Stimulated activated CD8-positive, alpha-beta memory T cell treated with anti-CD3 and anti-CD28 coated beads, Interleukin-12 subunit alpha, Interleukin-12 subunit beta, amount 100 ng/mL, for 4 hours (primary cell): ENCODE data around the gene KRT40.

ENCODE experiments used
- DNase-seq: peaks from one replicate; pipeline ENCODE4 v3.0.0-alpha.2; 2020; ENCODE audit warnings: low read depth

The KRT40 gene

DNA sequence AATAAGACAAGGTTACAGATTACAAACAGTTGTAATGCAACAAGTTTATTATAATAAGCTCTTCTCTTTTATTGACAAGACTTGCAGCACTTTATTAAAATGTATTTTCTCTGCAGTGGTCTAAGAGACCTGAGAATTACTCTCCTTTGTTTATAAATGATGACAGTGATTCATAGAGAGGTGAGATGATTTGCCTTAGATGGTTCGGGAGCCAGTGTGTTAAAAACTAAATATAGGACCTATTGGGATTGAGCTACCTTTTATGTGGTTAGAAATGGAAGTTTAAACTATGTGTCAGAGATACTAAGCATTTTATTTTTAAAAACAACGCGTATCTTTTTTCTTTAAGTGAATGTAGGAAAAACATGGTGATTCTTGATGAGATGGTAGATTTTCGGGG is 12.7 kb upstream of the KRT40 start:
- no peak for DNase-seq

DNA sequence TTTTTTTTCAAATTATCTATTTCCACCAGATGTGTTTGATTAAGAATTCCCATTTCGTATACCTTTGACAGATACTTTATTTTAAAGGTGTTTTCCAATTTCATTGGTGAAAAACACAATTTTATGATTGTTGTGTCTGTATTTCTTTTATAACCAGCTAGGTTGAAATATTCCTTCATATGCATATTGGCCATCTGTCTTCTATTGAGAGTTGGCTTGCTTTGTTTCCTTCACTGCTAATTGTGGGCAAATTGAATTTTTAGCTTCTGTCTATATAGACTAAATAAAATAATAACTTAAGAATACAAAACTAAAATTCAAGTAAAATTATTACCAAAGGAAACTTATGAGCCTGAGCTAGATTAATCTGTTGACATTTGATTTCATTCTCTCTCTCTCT is 11.0 kb upstream of the KRT40 start:
- no peak for DNase-seq

DNA sequence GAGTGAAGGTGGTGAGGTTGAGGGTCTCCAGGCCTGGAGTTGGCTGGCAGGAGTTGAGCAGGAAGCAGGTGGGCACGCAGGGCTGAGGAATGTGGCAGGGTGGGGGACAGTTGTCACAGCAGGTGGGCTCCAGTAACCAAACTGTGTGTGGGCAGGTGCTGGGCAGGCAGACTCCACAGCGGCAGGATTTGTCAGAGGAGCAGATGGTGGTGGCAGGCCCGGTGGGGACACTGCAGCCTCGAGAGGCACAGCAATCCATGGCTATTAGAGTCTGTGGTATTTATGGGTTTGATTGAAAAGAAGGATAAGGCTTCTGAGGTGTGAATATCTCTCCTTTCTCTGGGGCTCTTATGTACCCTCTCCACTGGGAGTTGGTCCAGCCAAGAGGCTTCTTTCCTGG is 9.7 kb upstream of the KRT40 start, which contains the start of gene KRTAP3-3:
Gene KRTAP3-3 (minus strand): TSS at position 326 of the 400 bp plus-strand sequence. CDS start 67 bp downstream, at position 259.
- DNase-seq = no peak

DNA sequence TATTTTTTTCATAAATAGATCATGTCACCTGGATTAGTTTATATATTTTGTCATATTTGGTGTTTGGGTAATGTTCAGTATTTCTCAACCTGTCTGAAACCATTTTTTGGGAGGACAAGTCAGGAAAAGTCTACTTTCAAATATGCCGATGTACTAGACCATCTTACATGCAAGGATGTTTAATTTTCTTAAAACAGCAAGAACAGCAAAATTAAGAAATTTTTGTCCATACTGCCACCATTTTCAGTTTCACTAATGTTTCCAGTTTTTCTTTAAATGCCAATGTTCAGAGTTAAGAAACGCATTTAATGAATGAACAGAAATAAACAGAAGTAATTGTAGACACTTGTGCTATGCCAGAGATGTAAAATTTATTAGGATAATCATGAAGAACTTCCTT is 9.0 kb upstream of the KRT40 start:
- DNase-seq = no peak

DNA sequence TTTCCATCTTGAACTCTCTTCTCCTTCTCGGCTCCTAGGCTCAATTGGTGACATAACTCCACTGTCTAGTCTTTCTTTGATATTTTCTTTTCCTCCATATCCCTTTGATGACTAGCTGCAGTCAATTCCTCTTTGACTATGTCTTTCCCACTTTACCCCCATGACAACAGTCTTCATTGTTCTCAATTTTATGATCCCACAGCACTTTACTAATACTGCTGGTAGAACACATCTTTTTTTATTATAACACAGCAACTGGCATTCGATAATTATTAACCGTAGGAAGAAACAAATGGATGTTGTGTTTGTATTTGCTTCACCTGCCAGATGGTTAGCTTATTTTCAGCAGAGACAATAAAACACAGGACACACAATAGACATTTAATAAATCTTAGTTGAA is 8.5 kb upstream of the KRT40 start:
- no peak for DNase-seq

DNA sequence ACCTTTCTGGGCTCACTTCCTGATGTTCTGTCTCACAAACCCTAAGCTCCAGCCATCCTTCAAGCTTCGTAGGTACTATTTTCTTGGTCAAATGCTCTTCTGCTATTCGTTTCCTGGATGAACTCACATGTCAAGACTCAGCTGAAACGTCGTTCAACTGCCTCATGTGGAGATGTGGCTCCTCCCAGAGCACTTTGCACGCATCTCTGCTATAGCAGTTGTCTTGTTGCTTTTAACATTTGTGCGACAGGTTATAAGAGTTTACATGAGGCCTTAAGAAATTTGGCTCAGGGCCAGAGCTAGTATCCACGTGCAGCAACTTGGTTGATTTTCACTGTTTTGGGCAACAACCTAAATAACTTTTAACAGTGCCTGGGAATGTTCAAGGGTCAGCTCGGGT is 2.8 kb upstream of the KRT40 start:
- no peak for DNase-seq

DNA sequence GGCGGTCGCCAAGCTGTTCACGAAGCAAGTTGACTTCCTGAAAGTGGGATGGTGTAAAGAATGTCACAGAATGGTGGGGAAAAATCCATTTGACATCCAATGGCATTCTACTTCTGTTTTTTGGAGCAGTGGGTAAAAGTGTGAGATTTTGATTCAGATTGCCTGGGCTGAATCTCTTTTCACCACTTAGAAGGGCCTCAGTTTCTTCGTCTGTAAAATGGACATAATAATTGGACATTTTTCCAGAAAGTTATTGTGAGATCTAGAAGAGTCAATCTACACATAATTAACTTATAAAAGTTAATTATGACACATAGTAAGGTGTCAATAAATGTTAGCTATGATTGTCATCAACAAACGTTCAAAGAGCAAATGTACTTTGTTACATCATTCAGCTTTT is 3.0 kb downstream of the KRT40 start:
- no peak for DNase-seq

DNA sequence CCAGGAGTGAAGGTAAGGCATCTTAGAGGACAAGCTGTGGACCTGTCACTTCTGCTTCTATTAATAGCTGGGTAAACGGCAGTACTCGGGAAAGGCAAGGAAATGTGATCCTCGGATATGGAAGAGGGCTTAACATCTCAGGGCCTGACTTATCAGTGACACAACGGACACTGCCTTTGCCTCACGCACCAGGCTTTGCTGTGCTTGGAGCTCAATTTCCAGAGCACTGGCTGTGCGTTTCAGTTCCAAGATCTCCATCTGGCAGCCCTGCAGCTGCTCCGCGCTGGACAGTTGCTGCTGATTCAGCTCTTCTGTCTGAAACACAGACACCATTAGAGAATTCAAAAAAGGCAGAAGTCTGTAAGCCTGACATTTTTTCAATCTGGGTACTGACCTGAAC is 3.5 kb downstream of the KRT40 start:
- DNase-seq = no peak

DNA sequence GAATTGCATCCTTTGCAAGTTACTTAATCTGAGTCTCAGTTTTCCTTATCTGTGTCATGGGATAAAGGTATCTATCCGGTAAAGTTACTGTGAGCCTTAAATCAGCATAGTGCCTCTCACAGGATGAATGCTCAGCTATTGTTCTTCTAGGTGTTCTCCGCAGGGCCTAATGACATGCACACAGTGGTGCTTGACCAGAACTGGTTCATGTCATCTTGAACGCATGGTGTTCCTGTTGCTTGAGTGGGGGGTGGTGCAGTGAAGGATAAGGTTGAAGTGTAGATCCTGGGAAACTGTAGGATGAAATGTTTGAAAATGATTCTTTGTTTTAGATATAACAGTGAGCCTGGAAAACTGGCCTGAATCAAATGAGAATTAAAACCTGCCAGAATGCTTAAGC is 4.0 kb downstream of the KRT40 start:
- DNase-seq = no peak

DNA sequence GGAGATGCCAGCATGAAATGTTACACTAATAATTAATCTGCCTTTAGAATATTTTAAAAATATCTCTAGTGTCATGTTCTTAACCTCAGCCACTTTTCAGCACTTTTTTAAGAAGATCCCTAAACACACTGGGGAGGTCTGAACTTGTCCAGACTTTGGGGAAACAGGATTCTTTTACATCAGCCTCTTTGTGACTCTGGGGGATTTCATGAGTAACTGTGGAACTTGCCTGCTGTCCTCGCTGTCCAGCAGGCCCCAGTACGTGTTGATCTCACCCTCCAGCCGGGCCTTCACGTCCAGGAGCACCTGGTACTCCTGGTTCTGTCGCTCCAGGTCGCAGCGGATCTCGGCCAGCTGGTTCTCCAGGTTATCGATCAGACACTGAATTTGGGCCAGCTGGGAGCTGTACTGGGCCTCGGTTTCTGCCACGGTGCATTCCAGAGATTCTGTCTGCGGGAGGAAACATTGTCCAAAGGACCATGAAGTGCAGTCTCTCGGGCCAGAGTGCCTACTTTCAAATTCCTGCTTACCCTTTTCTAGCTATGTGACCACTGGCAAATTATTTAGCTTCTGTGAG is 5.5 kb downstream of the KRT40 start:
- no peak for DNase-seq

DNA sequence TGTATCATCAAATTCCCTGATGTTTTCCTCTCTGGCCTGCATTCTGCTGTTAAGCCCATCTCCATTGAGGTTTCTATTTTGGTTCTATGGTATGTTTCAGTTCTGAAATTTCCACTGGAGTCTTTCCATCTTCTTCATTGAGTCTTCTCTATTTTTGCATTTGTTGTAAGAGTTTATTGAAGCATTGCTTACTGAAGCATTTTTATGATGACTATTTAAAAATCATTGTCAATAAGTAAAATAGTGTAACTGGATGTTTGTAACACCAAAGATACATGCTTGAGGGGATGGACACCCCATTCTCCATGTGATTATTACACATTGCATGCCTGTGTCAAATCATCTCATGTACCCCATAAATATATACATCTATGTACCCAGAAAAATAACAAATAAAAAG is 8.6 kb downstream of the KRT40 start:
- no peak for DNase-seq

DNA sequence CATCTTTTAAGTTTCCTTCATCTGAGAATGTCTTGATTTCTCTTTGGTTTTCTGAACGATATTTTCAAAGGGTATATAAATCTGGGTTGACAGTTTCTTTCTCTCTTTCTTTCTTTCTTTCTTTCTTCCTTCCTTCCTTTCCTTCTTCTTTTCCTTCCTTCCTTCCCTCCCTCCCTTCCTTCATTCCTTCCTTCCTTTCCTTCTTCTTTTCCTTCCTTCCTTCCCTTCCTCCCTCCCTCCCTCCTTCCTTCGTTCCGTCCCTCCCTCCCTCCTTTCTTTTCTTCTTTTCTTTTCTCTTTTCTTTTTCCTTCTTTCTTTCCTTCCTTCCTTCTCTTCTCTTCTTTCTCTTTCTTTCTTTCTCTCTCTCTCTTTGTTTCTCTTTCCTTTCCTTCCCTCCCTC is 9.8 kb downstream of the KRT40 start:
- no peak for DNase-seq

DNA sequence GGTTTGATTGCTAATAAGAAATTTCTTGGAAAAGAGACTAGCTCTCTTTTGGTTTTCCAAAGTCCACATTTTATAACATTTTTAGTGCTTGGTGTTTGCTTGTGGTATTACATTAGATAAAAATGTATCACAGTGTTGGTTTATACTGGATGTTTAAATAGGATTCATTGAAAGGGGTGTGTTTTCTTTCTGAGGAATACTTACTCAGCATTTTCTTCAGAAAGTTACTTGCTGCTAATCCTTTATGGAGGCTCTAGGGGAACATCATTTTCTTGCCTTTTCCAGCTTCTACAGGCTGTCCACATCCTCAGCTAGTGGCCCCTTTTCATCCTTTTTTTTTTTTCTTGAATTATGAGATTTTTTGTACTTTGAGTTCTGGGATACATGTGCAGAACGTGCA is 16.5 kb downstream of the KRT40 start:
- DNase-seq = no peak

DNA sequence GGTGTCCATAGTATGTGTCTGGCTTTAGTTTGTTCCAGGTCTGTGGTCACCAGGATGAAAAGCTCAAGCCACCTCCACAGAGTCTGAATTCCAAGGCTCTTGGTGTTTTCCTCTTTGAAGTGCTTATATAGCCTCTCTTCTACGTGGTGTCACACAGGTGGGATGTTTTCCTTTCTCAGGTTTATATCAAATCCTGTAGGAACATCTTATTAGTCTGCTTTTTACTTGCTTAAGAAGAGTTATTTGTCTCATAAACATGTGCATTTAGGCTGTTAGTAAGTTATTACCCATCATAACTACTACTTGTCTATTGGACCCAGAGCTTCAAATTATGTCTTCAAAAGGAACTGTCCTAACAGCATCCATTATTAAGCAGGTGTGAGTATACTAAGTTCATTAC is 17.3 kb downstream of the KRT40 start, which contains the start of gene KRT39:
Gene KRT39 (minus strand): TSS at position 101 of the 400 bp plus-strand sequence. CDS start 92 bp downstream, at position 9.
- DNase-seq = no peak

DNA sequence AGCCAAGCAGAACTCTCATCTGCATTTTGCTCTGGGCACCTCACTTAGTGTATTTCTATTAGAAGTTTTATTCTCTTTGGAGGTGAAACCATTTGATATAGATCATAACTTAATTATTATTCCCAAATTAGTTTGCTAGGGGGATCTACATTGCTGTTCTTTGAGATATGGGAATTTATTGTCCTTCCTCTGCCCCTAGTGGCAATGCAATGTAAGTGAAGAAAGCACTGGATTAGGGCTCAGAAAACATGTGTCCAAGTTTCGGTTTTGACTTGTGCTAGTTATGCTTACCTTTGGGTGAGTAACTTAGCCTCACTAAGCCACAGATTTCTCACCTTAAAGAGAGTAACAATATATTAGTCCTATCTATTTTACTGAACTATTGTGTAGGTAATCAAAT is 20.3 kb downstream of the KRT40 start:
- DNase-seq = no peak

DNA sequence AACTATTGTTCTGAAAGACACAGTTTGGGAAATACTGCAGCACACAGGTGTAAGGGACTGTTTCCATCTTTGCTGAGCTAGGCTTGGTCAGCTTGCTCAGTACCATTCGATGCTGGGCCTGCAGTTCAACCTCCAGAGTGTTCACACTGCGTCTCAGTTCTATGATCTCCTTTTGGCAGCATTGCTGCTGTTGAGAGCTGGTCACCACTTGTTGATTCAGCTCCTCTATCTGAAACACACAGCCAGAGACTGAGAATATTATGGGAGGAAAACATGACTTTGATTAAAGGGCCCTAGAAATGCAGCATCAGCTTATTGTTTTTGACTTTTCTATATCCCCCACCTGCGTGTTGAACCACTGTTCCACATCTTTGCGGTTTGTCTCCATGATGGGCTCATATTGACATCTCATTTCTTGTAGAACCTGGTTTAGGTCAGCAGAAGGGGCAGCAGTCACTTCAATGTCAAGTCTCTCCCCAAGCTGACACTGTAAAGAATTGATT is 22.0 kb downstream of the KRT40 start:
- DNase-seq = no peak

DNA sequence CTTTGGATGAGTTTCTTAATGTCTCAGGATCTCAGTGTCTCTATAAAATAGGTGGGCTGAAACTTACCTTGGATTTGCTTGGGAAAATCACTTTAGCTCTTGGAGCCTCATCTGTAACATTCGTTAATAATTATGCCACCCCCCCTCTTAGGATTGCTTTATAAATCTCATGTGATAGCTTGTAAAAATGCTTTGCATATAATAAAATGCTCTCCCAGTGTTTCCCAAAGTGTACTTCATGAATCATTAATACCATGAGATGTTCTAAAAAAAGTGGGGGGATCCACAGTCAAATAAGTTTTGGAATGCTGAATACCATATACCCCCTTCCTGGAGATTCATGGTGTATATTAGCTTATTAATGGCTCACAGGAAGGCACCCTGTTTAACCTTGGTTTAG is 22.5 kb downstream of the KRT40 start:
- no peak for DNase-seq

DNA sequence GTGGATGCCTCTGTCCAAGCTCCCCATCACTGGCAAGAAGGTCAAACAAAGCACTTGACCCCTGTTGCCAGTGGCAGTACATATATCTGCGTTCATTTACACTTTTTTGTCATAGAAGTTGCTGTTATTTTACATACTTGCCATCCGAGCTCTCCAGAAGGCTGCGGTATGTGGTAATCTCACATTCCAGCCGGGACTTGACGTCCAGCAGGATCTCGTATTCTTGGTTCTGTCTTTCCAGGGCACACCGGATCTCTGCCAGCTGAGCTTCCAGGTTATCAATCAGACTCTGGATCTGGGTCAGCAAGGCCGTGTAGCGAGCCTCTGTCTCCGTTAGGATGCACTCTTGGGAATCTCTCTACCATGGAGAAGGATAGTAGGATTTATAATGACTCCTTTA is 24.0 kb downstream of the KRT40 start:
- no peak for DNase-seq

DNA sequence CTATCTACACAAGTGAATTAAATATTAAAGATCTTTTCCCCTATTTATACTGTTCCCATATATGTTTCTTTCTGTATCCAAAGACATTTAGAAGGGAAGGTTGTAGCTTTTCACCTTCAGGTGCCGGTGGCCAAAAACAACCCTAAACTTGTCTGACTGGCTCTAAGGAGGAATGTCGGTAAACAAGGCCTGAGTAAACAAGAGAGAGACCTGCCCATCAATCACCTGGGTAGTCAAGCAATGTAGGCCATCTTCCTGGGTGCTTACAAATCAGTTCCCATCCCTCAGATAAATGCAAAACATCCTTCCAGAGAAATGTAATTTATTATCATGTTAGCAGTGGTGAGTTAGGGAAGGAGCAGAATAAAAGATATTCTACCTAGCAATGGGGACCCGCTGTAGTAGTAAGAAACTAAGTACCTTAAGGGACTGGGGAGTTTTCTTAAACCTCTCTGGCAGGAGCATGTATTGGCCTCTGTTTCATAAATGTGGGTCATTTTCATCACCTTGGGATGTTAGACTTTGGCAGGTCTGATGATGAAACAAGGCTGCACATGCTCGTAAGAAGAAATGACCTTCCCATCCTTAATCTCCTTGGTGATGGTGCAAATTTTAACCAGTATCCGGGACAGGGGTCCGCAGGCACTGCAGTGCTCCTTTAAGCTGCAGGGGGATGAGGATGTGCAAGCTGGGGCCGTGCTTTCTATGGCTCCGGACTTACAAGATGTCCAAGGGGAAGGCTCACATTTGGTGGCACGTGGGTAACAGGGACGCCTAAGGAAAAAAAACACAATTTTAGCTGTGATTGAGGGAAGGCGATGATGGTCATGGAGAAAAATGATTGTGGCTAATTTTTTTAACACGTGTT is 25.8 kb downstream of the KRT40 start:
- no peak for DNase-seq

DNA sequence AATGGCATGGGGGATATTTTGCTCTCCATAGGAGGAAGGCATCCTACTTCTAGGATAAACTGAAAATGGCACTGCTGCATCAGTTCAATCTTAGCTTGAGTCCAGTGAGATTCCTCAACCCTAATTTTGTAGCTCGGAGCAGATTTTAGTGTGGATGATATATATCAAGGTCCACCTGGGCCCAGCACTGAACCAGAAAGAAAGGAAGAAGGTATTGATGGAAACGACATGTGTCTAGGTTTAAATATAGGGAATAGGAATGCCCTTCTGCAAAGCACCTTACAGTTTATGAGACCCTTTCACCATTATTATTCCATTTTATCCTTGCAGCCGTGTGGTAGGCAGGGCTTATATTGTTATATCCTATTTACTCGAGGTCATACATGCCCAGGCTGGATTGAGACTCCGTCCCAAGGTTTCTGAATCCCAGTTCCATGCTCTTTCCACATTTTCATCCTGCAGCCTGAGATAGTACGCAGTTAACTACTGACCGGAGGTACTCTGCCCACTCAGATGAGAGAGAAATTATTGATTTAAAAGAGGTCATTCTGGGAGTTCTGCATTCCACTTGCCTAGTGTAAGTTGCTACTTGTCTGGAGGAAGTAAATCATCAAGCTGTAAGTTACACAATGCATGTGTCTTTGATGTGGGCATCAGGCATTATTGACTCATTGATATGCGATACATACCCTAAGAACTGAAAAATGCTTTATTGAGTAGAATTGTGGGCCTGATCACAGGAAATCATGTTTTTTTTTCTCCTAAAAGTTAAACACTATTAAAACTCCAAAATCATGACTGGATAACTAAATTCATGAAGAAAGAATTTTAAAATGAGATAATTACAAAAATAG is 27.5 kb downstream of the KRT40 start:
- no peak for DNase-seq

DNA sequence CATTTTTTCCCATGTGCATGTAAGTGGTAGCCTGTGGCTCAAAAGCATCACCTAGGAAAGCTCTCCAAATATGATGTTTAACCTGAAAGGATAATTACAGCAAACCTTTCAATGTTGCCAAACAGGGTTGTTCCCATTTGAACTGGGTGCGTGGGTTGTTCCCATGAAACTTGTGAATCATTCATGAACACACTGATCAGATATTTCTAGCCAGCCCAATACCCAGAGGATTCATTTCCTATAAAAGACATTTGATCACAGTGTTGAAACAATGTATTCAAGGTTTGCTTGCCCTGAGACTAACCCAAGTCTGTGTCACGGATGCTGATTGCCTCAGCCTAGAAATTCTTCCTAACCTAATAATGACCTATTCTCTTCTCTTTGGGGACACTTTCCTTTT is 30.2 kb downstream of the KRT40 start:
- DNase-seq = no peak

DNA sequence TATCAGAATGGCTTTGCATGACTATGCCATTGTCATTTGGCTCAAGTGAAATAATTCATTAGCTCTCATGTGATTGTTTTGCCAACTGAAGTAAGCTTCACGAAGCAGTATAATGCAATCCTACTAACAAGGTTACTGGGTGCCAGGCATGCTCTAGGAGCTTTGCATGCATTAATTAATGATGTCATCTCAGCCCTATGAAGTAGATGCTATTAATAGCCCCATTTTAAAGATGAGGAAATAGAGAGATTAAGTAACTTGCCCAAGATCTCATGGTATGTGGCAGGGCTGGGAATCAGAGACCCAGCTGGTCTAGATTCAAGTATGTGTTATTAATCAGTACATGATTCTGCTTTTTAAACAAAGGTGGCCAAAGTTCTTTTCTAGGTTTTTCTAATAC is 31.5 kb downstream of the KRT40 start:
- DNase-seq = no peak

DNA sequence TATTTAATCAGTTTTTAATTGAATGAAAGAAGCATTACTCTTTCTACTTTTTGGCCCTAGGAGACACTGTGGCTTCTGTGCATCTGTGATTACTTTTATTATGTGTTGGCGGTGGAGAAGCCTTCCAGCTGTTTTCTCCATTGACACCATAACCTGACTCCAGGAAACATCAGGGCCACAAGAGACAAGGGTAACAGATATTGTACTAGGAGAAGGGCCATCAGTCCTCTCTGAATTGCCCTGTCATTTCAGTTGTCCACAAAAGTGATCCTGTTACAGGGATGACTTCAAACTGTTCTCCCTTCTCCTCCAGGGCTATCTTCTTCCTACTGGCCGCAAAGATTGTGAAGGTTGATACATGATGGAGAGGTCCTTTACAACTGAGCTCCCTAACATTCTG is 32.0 kb downstream of the KRT40 start:
- DNase-seq = no peak
